ENCODE measurements around the gene GREB1L. TPM values are rescaled to one million over a fixed set of nuclear protein-coding genes. Genes with fewer than 3 reads are reported as not detected.

The GREB1L gene
- total and polyA plus RNA-seq, 9 of the 15 experiments (the other 6 are each of a cell fraction or from before 2014, with no cell fraction given): 0.03 TPM; not detected in 8

- Histone ChIP-seq H2AFZ (ENCODE audit: low read depth, low read length) (no peak overlapping the region), H3K9me1 (ENCODE audit: control insufficient read depth, insufficient read depth, low read length) (no peaks in the 10 kb centered on the region), H3K27ac (ENCODE audit: extremely low read depth, low read depth, low read length) (no peak overlapping the region), H3K79me2 (ENCODE audit: control insufficient read depth, insufficient read depth, low read length) (no peaks in the 10 kb centered on the region), H3K9me3 (replicated peaks; ENCODE audit: control insufficient read depth, insufficient read depth, low read depth, low read length) (no peaks in the 10 kb centered on the region), H3K27me3 (ENCODE audit: control insufficient read depth in 2 of 2, insufficient read depth in 2 of 2, low read length in 2 of 2) (no peaks in the 10 kb centered on the region; a peak in 1 of 5 replicates), H3K9ac (ENCODE audit: insufficient read depth in 1 of 2, low read depth in 2 of 2, low read length in 2 of 2) (no peak overlapping the region), H4K20me1 (replicated peaks; ENCODE audit: control insufficient read depth, insufficient read depth, low read length) (no peaks in the 10 kb centered on the region), H3K4me2 (ENCODE audit: insufficient read depth, low read length) (no peak overlapping the region), H3K4me3 (no peak overlapping the region), H3K36me3 (ENCODE audit: control insufficient read depth, insufficient read depth, low read length) (no peaks in the 10 kb centered on the region), H3K4me1 (replicated peaks in 1 of 2; ENCODE audit: control insufficient read depth in 2 of 2, insufficient read depth in 2 of 2, low read length in 2 of 2) (no peaks in the 10 kb centered on the region)
- TF ChIP-seq ZNF311 (CRISPR knock-in tag; IDR thresholded peaks at IDR 0.05): no peak
- no peak for TF ChIP-seq EHMT2 (IDR thresholded peaks at IDR 0.05)
- TF ChIP-seq ZKSCAN1 (IDR thresholded peaks at IDR 0.05; ENCODE audit: low read depth, low read length): no peak
- no peak for TF ChIP-seq TAF1 (IDR thresholded peaks at IDR 0.05; ENCODE audit: control insufficient read depth, extremely low read depth, insufficient read depth, low read length, severe bottlenecking)
- TF ChIP-seq NRF1 (conservative IDR thresholded peaks at IDR 0.05 in 1 of 2, IDR thresholded peaks at IDR 0.05 in 1 of 2): no peak
- TF ChIP-seq, protein P1, sequence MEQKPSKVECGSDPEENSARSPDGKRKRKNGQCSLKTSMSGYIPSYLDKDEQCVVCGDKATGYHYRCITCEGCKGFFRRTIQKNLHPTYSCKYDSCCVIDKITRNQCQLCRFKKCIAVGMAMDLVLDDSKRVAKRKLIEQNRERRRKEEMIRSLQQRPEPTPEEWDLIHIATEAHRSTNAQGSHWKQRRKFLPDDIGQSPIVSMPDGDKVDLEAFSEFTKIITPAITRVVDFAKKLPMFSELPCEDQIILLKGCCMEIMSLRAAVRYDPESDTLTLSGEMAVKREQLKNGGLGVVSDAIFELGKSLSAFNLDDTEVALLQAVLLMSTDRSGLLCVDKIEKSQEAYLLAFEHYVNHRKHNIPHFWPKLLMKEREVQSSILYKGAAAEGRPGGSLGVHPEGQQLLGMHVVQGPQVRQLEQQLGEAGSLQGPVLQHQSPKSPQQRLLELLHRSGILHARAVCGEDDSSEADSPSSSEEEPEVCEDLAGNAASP (IDR thresholded peaks at IDR 0.05): no peak
- no peak for TF ChIP-seq KHSRP (IDR thresholded peaks at IDR 0.05)
- TF ChIP-seq, protein P2, sequence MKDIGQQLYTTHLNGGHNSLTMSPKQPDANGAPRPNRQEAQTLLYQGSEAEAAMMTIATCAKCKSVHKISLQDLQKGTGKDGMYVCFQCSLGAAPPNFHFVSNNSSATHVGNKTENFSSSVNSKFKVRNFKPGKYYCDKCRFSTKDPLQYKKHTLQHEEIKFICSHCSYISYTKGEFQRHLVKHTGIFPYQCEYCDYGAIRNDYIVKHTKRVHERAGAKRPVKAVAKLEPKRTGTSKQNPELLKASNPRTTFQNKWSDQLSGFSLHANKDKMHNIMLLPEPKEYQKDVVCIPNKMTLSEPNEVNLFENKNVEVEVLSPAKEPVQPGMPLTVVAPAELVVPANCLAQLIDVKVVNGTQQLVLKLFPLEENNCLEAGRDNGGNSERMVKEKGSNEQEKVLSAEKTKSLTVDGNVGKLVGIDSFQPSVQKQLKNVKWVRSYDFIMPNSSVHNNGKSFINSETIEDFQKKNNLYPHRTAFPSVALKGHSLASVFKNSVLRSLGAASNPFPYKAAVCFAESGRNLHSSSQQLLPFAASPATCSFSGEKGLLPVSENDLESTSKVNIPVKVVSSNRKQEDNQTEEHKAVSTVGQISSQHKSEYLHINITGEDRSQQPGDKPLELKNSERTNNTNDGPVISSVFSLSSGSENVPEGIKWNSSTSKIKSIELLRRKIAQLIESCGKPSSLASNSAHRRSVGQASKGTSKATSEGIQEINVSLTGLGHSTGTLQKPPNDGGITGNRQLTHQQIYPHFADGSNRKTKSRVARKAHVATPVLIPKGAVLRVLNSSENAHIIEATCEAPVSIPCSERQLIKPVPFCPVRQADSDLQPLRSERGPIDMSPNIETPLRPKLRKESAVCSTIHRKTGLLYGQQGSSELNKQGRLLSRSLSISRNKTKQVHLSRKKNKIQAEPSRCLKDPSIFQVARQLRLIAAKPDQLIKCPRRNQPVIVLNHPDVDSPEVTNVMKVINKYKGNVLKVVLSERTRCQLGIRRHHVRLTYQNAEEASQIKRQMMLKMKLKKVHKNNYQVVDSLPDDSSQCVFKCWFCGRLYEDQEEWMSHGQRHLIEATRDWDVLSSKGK (CRISPR knock-in tag; IDR thresholded peaks at IDR 0.05): no peak
- no peak for TF ChIP-seq DPF2 (IDR thresholded peaks at IDR 0.05)
- no peak for TF ChIP-seq HDAC1 (IDR thresholded peaks at IDR 0.05)
- no peak for TF ChIP-seq NFATC3 (IDR thresholded peaks at IDR 0.05)
- TF ChIP-seq KLF6 (CRISPR knock-in tag; IDR thresholded peaks at IDR 0.05; ENCODE audit: borderline replicate concordance): no peak
- no peak for TF ChIP-seq E2F1 (CRISPR knock-in tag; IDR thresholded peaks at IDR 0.05)
- no peak for TF ChIP-seq ZNF444 (CRISPR knock-in tag; IDR thresholded peaks at IDR 0.05)
- no peak for TF ChIP-seq BRF2 (IDR thresholded peaks at IDR 0.05; ENCODE audit: borderline replicate concordance, insufficient read depth, insufficient read length)
- DNase-seq (ENCODE audit: extremely low read depth in 1 of 4, low spot score in 3 of 4) (no peak), ATAC-seq (no peak), FAIRE-seq (no peak)
- ChIA-PET CTCF (ENCODE audit: low intra/inter-chr PET ratio) (no interaction called here), POLR2A (no interaction called here)
- BruUV-seq (replicated peaks): no TSS peak
- intact Hi-C loops (cut with micrococcal nuclease): loop anchor here (10.0 kb wide), 1 partner anchor 85 kb away; no protein-coding TSS in a partner anchor
- in situ Hi-C loops (cut with MboI): no loop called here
Observed at GRCh38 chr18:21359746-21360145, 117.7 kb downstream of the GREB1L start.
